ENCODE results near the gene PCNA. TPM values are rescaled to one million over a fixed set of nuclear protein-coding genes. Genes with fewer than 3 reads are reported as not detected.

PCNA gene
- total RNA-seq, 1 donor from 2014 or later: 126 TPM

GRCh38 chr20:5146871-5147592 lies 27.3 kb upstream of the PCNA start:
- no peak for DNase-seq (ENCODE audit: low spot score, unreplicated experiment)
- Mint-ChIP-seq H3K27ac (peak overlapping the region; percentile 10), H3K4me1 (ENCODE audit: low read depth) (peaks cover 6% of the 10 kb centered on the region), H3K27me3 (no peaks in the 10 kb centered on the region), H3K9me3 (ENCODE audit: low read depth) (no peaks in the 10 kb centered on the region), H3K4me3 (ENCODE audit: low read depth) (no peak overlapping the region), H3K36me3 (ENCODE audit: insufficient read depth) (no peaks in the 10 kb centered on the region)
- no peak for TF ChIP-seq CTCF (IDR thresholded peaks at IDR 0.05; ENCODE audit: unreplicated experiment)

- Mint-ChIP-seq H3K4me1 (ENCODE audit: low read depth) (peaks cover 6% of the 10 kb centered on the region), H3K27ac (no peak overlapping the region), H3K36me3 (ENCODE audit: insufficient read depth) (no peaks in the 10 kb centered on the region), H3K27me3 (no peaks in the 10 kb centered on the region), H3K4me3 (ENCODE audit: low read depth) (no peak overlapping the region), H3K9me3 (ENCODE audit: low read depth) (no peaks in the 10 kb centered on the region)
- no peak for DNase-seq (ENCODE audit: low spot score, unreplicated experiment)
- TF ChIP-seq CTCF (IDR thresholded peaks at IDR 0.05; ENCODE audit: unreplicated experiment): no peak
Observed at GRCh38 chr20:5146099-5146668, 26.4 kb upstream of the PCNA start.

GRCh38 chr20:5145365-5146098 lies 25.8 kb upstream of the PCNA start:
- H3K4me3 Mint-ChIP-seq (ENCODE audit: low read depth): no peak overlapping the region
- peak overlapping the region; percentile 49 for H3K27ac Mint-ChIP-seq
- H3K36me3 Mint-ChIP-seq (ENCODE audit: insufficient read depth): no peaks in the 10 kb centered on the region
- H3K4me1 Mint-ChIP-seq (ENCODE audit: low read depth): peaks cover 4% of the 10 kb centered on the region
- no peak for DNase-seq (ENCODE audit: low spot score, unreplicated experiment)
- H3K27me3 Mint-ChIP-seq: no peaks in the 10 kb centered on the region
- TF ChIP-seq CTCF (IDR thresholded peaks at IDR 0.05; ENCODE audit: unreplicated experiment): no peak
- H3K9me3 Mint-ChIP-seq (ENCODE audit: low read depth): no peaks in the 10 kb centered on the region

GRCh38 chr20:5143851-5144250 lies 24.1 kb upstream of the PCNA start:
- Mint-ChIP-seq H3K9me3 (ENCODE audit: low read depth) (no peaks in the 10 kb centered on the region), H3K27me3 (no peaks in the 10 kb centered on the region), H3K36me3 (ENCODE audit: insufficient read depth) (no peaks in the 10 kb centered on the region), H3K27ac (no peak overlapping the region), H3K4me1 (ENCODE audit: low read depth) (peaks cover 5% of the 10 kb centered on the region), H3K4me3 (ENCODE audit: low read depth) (no peak overlapping the region)
- DNase-seq (ENCODE audit: low spot score, unreplicated experiment): no peak
- no peak for TF ChIP-seq CTCF (IDR thresholded peaks at IDR 0.05; ENCODE audit: unreplicated experiment)

- Mint-ChIP-seq H3K36me3 (ENCODE audit: insufficient read depth) (no peaks in the 10 kb centered on the region), H3K9me3 (ENCODE audit: low read depth) (no peaks in the 10 kb centered on the region), H3K4me1 (ENCODE audit: low read depth) (peaks cover 3% of the 10 kb centered on the region), H3K27ac (no peak overlapping the region), H3K27me3 (no peaks in the 10 kb centered on the region), H3K4me3 (ENCODE audit: low read depth) (no peak overlapping the region)
- no peak for DNase-seq (ENCODE audit: low spot score, unreplicated experiment)
- TF ChIP-seq CTCF (IDR thresholded peaks at IDR 0.05; ENCODE audit: unreplicated experiment): no peak
Observed at GRCh38 chr20:5141615-5142014, 21.9 kb upstream of the PCNA start.
